GM19397 (cell line): ENCODE results near the gene OR5K2.

Experiments used
- ATAC-seq: cut with Tn5 transposase; IDR thresholded peaks from one replicate; pipeline ENCODE4 v1.9.1; 2021; ENCODE audit warnings: mild to moderate bottlenecking, moderate library complexity; ENCODE audit not compliant: unreplicated experiment

The OR5K2 gene

DNA sequence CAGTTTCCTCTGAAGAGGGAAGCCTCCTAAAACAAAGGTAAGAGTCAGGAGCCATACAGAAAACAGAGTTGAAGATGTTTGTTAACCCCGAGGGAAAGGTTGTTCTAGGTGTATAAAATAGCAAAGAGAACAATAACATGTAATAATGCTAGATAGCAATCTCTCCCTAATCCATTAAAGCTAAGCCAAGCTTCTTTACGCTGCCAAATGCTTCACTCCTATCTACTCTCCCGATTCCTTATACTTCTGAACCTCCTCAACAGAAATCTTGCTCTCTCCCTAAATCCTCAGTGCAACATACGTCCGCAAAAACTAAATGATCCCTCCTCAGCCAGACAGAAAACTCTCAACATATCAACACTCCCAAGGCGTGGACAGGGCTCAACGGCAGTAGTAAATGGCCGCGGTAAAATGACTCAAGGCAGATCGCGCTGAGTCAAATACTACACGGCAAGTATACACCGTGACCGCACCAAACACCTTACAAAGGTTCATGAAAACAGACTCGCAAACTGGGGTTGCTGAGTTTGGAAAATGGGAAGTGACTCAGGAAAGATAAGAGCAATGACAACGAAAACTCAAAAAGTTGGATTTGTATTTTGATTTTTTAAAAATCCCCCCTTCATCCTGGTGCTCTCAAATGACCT, 24.5 kb downstream of the OR5K2 start:
- peak; percentile 36 for ATAC-seq

DNA sequence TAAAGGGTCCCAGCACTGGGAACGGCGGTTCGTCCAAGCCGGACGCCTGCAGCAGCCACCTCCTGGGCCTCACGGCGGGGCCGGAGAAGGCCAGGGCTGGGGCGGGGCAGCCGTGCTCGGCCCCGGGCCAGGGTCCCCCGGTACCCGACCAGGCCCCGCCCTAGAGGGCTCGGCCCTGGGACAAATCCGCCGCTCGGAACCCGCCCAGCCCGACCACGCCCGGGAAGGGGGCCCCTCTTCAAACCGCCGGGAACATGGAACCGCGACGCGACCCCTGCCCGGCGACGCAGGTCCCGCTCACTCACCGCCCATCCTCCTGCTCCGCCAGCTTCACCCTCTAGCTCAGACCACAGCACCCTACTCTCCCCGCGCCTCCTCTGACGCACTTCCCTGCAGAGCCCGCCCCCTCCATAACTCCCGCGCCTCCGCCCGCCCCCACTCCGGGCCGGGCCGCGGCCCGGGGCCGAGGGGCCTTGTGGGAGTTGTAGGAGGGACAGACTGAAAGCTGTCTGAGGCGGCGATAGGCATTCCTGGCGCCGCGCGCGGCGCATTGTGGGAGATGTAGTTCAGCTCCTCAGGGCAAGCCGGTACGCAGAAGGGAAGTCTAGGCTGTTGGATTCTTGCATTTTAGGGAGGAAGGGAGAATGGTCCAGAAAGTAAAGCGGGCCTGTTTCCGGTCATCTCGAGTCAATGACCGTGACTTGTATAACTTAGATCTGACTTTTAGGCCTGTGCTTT, 25.2 kb downstream of the OR5K2 start, which contains the start of gene CLDND1:
Gene CLDND1 (minus strand): TSS at position 359 of the 738 bp plus-strand sequence. CDS start 1,478 bp downstream, outside the sequence.
- ATAC-seq: peak; percentile 91

DNA sequence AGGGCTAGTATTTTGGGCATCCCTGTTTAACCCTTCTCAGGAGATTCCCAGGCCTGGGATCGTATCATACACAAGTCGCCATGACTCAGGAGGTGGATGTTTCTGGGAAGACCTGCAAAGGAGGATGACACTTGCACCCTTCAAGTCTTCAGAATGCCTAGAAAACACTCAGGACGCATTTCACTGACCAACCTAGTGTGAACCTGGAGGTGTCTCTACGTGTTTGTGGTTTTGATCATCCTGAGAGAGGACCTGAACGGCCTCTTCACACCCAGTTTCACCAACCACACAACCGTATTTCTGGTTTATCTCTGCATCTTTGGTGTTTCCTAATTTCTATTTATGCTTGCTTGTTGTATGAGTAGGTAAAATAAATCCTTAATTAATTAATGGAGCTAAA, 28.0 kb downstream of the OR5K2 start:
- no peak for ATAC-seq

DNA sequence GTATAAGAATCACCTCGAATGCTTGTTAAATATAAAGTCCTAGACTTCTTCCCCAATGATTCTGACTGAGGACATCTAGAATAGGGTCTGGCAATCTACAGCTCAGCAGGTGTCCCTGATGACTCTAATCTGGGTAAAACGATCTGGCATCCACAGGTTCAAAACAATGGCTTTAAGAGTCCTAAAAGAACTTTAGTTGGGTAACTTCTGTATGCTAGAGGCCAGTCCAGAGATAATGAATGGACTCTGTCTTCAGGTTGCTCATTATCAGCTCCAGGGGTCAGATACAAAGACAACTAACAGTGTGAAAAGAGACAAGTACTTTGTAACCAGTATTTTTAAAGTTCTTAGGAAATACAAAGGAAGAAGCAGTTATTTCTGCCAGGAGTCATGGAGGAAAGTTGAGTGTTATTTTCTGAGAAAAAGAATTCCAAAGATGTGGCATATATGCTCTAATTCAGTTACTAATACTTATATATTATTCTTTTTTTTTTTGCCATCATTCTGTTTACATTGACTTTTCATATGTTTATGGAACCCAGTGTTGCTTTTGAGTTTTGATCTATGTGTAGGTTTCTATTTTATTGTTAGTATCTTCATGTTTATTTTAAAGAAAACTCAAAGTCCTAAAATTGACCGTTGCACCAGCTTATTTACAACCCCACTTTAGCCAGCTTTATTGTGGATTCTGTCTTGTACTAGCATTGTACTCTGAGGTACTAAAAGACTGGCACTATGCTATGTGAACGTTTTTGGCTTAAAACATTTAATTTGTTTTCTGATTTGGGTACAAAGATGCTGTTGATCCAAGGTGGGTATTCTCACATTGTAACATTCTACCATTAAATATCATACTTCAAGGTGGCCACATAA, 31.2 kb downstream of the OR5K2 start:
- no peak for ATAC-seq

DNA sequence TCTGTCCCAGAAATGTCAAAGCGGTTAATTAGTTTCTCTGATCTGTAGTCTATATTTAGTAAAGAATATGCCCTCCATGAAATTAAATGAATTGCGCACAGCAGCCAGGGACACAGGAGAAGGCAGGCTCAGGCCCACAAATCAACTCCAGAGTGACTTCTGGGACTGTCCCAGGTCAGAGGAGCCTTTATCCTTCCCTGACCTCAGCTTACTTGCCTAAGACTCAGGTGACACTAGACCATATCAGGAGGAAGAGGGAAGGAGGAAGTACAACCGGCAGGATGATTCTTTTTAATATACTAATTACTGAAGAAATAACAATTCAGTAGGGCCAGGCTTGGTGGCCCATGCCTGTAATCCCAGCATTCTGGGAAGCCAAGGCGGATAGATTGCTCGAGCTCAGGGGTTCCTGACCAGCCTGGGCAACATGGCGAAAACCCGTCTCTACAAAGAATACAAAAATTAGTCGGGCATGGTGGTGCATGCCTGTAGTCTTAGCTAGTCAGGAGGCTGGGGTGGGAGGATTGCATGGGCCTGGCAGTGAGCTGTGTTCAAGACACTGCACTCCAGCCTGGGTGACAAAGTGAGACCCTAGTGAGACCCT, 32.5 kb downstream of the OR5K2 start:
- no peak for ATAC-seq

DNA sequence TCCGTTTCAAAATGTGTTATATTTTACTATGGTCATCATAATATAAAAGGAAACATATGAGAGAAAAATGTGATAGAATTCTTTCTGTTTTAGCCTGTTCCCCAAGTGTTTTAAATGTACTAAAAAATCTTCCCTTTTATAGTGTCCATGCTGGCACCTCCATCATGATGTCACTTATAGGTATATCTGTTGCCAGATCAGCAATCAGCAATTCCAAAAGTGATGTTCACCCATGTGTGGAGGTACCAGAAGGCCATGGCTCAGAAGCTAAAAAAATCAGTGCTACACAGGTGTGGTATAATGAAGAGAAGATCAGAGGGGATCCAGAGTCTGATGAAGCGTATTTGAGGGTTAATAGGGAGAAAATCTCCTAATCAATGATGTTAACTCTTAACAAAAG, 33.2 kb downstream of the OR5K2 start:
- no peak for ATAC-seq

DNA sequence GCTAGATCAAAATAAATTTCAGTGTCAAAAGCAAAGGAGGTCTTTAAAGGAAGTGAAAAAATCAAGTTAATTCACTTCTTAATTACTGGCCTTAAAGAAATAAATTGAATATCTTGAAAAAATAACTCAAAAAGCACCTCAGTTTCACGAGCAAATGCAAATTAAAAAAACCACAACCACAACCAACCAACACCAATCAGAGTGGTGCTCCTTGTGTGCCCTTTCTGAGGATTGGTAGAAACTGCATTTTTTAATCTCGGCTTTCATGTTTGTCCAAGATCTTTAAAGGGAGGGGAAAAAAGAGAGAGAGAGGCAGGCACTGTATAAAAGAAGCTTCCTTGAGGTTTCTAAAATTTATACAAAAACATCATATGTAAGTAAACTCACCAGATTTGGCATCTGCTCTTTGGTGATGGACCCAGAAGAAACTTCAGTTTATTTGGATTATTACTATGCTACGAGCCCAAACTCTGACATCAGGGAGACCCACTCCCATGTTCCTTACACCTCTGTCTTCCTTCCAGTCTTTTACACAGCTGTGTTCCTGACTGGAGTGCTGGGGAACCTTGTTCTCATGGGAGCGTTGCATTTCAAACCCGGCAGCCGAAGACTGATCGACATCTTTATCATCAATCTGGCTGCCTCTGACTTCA, 34.3 kb downstream of the OR5K2 start, which contains the start of gene GPR15:
Gene GPR15 (plus strand): TSS at position 357 of the 653 bp plus-strand sequence. CDS start 56 bp downstream, at position 413.
- peak; percentile 25 for ATAC-seq

DNA sequence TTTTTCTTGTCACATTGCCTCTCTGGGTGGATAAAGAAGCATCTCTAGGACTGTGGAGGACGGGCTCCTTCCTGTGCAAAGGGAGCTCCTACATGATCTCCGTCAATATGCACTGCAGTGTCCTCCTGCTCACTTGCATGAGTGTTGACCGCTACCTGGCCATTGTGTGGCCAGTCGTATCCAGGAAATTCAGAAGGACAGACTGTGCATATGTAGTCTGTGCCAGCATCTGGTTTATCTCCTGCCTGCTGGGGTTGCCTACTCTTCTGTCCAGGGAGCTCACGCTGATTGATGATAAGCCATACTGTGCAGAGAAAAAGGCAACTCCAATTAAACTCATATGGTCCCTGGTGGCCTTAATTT, 34.8 kb downstream of the OR5K2 start:
- no peak for ATAC-seq

DNA sequence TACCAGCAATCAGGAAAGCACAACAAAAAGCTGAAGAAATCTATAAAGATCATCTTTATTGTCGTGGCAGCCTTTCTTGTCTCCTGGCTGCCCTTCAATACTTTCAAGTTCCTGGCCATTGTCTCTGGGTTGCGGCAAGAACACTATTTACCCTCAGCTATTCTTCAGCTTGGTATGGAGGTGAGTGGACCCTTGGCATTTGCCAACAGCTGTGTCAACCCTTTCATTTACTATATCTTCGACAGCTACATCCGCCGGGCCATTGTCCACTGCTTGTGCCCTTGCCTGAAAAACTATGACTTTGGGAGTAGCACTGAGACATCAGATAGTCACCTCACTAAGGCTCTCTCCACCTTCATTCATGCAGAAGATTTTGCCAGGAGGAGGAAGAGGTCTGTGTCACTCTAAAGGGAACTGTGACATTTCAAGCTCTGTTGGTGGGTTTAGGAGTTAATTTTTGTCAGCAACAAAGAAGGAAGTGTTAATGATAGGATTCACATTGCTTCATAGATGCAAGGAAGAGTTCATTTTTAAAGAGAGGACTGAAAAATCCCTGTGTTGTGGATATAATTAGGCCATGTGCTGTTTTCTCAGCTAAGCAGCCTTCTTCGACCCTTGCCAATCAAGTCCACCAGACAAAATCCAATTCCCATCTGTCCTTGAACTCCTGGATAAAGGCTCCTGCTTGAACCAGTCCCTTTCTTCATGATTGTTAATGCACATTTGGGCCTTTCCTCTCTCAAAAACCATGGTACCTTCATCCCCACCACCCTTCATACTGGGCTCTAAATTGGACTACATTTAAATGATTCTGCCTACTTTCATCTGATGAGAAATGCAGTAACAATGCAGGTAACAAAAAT, 35.5 kb downstream of the OR5K2 start:
- no peak for ATAC-seq

DNA sequence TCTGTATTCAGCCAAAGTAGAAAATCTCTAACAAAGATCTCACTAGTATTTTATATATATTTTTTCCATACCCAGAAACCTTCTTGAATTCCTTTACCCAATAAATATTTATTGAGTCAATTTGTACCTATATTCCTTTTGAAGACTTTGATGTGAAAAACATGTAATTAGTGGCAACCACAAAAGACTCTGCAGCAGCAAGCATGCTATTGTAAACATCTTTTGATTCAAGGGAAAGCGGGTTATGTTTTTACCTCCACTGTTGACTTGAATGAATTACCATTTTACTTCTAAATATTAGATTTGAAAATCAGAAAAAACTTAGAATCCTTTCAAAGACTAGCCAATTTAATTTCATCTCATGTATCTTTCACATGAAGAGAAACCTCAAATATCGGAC, 36.7 kb downstream of the OR5K2 start:
- ATAC-seq: no peak

DNA sequence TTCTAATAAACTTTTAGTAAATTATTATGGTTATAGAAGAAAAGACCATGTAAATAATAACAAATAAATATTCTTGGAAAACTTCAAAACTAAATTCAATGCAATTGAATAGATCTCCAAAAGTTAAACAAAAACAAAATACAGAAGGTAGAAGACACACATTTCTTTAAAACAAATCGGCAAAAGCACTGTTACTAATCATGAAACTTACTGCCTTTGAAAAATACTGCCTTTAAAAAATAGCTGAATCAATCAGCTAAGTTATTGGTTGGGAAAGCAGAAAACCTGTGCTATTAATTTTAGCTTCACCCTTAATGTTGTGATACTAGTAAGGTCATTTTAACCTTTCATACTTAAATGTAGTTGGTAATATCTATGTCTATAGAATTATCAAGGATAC, 37.3 kb downstream of the OR5K2 start:
- ATAC-seq: no peak

DNA sequence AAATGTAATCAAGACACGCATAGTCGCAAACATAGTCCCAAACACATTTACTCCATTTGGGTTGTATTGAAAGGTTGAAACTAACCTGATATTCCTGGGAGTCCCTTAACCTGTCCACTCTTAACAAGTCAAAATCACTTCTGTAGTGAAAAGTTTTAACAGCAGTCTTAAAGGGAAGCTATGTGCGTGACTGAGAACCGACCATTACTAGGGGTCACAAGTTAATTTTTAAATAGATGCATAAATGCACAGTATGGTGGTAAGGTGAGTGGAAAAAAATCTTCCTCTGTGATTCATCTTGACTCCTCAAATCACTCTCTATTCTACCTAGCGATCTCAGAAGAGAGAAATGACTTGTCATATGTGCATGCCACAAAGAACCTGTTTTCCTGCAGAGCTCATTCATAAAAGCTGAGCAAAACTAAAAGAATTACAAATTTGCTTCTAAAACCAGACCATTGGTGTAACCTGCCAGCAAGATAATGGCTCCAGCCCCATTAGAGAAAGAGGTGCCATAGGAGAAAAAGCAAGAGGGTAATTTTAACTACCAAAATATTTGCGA, 39.1 kb downstream of the OR5K2 start:
- ATAC-seq: peak; percentile 73

DNA sequence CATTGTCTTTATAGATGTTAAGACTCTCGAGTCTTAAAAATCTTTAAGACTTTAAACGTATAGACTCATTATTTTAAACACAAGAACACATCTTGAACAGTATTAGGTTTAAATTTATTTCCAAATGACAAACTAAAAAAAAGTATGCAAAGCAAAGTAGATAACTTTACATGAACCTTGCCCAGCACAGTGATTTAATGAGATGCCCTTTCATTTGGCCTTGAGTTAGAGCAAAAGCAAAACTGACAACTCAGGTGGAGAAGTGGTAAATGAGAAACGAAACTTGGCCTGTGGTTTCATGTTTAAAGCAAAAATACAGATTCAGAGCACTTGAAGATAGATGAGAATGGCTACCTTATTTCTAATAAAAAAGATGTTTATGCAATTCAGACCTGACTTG, 42.9 kb downstream of the OR5K2 start:
- peak; percentile 46 for ATAC-seq

DNA sequence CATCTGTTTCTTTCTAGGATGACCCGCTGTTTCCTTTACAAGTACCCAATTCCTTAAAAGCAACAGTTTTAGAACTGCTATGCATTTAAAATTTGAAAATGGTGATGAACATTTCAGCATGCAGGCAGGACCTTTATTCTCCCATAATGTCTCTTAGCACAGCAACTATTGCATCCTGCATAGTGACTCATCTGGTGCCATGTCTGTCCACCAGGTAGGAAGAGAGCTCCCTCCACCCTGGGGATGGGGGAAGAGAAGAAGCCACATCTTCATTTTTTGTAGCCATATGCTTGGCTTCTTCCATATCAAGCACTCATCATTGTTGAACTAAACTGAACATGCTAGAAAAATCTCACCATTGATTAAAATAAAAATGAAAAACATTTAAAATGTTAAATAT, 44.2 kb downstream of the OR5K2 start:
- ATAC-seq: no peak

DNA sequence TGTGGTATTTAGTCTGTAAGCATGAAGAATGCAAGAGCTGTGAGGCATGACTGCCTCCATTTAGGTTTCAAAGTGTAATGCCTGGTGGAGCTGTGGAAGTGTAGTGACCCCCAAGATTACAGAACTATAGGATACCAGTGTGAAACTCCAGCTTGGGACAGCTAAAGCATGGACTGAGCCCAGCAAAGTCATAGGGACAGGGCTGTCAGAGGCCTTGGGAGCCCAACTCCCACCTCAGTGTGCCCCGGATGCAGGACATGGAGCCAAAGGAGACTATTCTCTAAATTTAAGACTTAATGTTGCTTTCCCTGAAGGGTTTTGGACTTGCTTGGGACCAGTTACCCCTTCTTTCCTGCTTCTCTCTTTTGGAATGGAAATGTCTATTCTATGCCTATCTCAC, 45.1 kb downstream of the OR5K2 start:
- no peak for ATAC-seq

DNA sequence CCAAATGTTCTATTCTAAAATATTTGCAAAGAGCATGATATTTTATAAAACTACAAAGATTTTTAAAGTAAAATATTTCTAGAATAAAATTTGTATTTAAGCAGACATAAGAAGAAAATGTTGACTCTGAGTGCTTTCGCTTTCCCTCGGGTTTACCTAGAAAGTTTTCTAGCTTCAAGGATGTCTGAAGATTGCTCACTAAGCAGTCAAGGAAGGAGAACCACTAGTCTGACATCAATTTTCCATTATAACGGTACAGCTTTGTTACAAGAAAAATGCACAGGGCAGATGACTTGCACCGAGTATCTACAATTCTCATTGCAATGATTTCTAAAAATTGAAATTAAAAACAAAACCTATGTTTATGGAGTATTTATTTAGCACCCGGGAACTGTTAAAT, 48.5 kb downstream of the OR5K2 start:
- peak; percentile 42 for ATAC-seq
